ENCODE results near the gene IMMT.

IMMT gene

DNA sequence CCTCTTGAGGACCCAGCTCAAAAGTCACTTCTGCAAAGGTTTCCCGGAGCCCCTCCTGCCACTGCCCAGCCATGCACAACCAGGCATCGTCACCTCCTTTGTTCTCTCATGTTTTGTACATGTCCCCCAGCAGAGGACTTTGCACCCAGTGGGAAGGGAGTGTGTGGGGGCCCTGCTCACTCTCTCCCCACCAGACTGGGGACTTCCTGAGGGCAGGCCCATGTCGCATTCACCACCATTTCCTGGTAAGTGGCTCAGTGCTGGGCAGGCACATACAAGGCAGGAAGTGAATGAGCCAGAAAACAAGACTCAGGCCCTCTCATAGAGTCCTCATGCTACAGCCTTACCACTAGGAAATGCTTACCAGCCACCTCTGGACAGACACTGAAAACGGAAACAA, 22.9 kb upstream of the IMMT start:
- no peaks in the 10 kb centered on the region for H3K79me1 ChIP-seq (replicated peaks; ENCODE audit: low read length, poor library complexity, severe bottlenecking)
- peak overlapping the region in 1 of 2 experiments; percentile 54 for H2BK12ac ChIP-seq (ENCODE audit: low read length in 2 of 2)
- DNase-seq, result no peak
- no peak overlapping the region for H2AFZ ChIP-seq (ENCODE audit: low read depth, low read length)
- peak overlapping the region; percentile 1 for H4K8ac ChIP-seq (ENCODE audit: low read length)
- no peak overlapping the region for H2AK5ac ChIP-seq (ENCODE audit: low read length, severe bottlenecking)
- H3K9me3 ChIP-seq (ENCODE audit: control insufficient read depth, low read length), result no peaks in the 10 kb centered on the region
- peaks cover 0 to 13% of the 10 kb centered on the region in 2 experiments for H3K36me3 ChIP-seq (ENCODE audit: control insufficient read depth in 1 of 2, insufficient read depth in 2 of 2, low read depth in 1 of 2, low read length in 2 of 2)
- H3K23ac ChIP-seq (ENCODE audit: low read length in 2 of 2), result no peak overlapping the region
- WGBS, result 92% methylated on average over 4 of the region's 4 CpGs
- no peak overlapping the region for H3K4ac ChIP-seq (ENCODE audit: low read depth in 1 of 2, low read length in 2 of 2)
- H4K91ac ChIP-seq (ENCODE audit: low read length), result no peak overlapping the region
- H2BK5ac ChIP-seq (ENCODE audit: low read depth, low read length, poor library complexity, severe bottlenecking), result no peak overlapping the region
- no peak overlapping the region for H3K27ac ChIP-seq (ENCODE audit: low read length, poor library complexity, severe bottlenecking)
- H3K4me1 ChIP-seq (ENCODE audit: control insufficient read depth, insufficient read depth, low read depth, low read length), result peaks cover 2% of the 10 kb centered on the region
- no peak overlapping the region for H3K4me2 ChIP-seq (ENCODE audit: low read length, poor library complexity, severe bottlenecking)
- no peak overlapping the region for H3K14ac ChIP-seq (ENCODE audit: low read length in 2 of 2)
- H3K27me3 ChIP-seq (ENCODE audit: control insufficient read depth in 1 of 2, insufficient read depth in 1 of 2, low read length in 2 of 2), result no peaks in the 10 kb centered on the region
- H2BK120ac ChIP-seq (ENCODE audit: low read depth, low read length), result peak overlapping the region; percentile 27
- H2BK15ac ChIP-seq (ENCODE audit: low read depth, poor library complexity, severe bottlenecking), result no peak overlapping the region
- H3K4me3 ChIP-seq (ENCODE audit: insufficient read depth in 1 of 2, low read depth in 1 of 2, low read length in 2 of 2), result no peak overlapping the region
- H3K9ac ChIP-seq (ENCODE audit: low read length), result no peak overlapping the region
- H3K18ac ChIP-seq (ENCODE audit: low read depth in 1 of 2, low read length in 2 of 2), result no peak overlapping the region

DNA sequence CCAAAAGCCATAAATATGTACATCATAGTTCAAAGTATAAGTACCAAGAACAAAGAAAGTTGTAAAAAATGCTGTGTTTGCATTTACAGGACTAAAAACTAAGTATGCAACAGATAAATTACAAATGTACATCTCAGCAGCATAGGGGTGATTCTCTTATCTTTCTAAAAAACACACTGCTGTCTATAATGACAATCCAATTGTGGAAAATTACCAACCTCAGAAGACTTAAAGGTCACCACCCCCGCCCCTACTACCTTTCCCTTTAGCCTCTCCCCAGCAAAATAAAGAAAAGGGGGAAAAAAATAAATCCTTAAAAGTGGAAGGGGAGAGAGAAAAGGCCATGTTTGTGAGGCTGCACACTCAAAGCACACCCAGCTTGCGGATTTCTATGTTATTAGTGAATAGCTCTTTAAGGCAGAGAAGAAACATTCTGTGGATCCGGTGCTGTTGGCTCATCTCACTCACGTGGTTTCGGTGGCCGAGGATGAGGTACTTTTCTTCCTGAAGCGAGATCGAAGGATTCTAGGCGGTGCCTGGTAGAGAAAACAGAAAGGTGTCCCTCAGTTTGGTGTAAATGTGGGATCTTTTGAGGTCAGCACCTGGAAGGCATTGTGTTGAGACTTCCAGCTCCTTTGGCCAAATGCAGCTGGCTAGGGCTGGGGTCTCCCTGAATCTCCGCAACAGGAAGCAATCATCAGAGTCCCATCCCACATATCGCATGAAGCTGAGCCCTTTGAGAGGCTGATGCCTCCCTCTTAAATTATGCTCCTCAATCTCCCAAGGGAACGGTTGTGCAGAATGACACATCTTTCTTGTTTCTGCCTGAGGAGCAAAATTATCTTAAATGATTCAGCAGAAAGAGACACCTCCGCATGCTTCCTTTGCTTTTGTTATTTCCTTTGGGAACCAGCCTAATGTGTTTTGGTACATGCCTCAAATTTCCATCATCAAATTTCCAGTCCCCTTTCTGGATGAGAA, 21.6 kb upstream of the IMMT start:
- Histone ChIP-seq H3K4me3 (ENCODE audit: insufficient read depth in 1 of 2, low read depth in 1 of 2, low read length in 2 of 2) (peak overlapping the region in 1 of 2 experiments; percentile 72), H3K27ac (ENCODE audit: low read length, poor library complexity, severe bottlenecking) (no peak overlapping the region)
- WGBS, result 79% methylated on average over 12 of the region's 13 CpGs

DNA sequence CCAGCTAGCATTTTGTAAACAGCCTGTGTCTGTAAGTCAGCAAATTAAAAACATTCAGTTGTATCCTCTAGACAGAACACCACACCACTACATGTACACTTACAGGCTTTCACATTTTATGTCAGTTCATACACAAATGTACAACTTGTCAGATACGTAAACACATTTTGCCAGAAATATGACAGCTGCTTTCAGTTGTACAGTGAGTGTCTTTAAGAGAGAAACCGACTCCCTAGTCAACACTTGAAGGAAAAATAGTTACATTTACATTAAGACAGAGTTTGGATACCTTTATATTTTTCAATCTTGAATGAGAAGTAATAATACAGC, 19.2 kb upstream of the IMMT start:
- Histone ChIP-seq H3K79me1 (replicated peaks; ENCODE audit: low read length, poor library complexity, severe bottlenecking) (no peaks in the 10 kb centered on the region), H2BK12ac (ENCODE audit: low read length in 2 of 2) (no peak overlapping the region), H3K14ac (ENCODE audit: low read length in 2 of 2) (no peak overlapping the region), H3K27me3 (ENCODE audit: control insufficient read depth in 1 of 2, insufficient read depth in 1 of 2, low read length in 2 of 2) (no peaks in the 10 kb centered on the region), H3K18ac (ENCODE audit: low read depth in 1 of 2, low read length in 2 of 2) (no peak overlapping the region), H3K36me3 (ENCODE audit: control insufficient read depth in 1 of 2, insufficient read depth in 2 of 2, low read depth in 1 of 2, low read length in 2 of 2) (peaks cover 12 to 47% of the 10 kb centered on the region in 2 experiments), H3K9me3 (ENCODE audit: control insufficient read depth, low read length) (no peaks in the 10 kb centered on the region), H3K27ac (ENCODE audit: low read length, poor library complexity, severe bottlenecking) (no peak overlapping the region), H2BK15ac (ENCODE audit: low read depth, poor library complexity, severe bottlenecking) (no peak overlapping the region), H3K23ac (ENCODE audit: low read length in 2 of 2) (no peak overlapping the region), H3K4ac (ENCODE audit: low read depth in 1 of 2, low read length in 2 of 2) (no peak overlapping the region), H4K91ac (ENCODE audit: low read length) (no peak overlapping the region), H3K9ac (ENCODE audit: low read length) (no peak overlapping the region), H2BK5ac (ENCODE audit: low read depth, low read length, poor library complexity, severe bottlenecking) (no peak overlapping the region), H2AK5ac (ENCODE audit: low read length, severe bottlenecking) (no peak overlapping the region), H3K4me3 (ENCODE audit: insufficient read depth in 1 of 2, low read depth in 1 of 2, low read length in 2 of 2) (no peak overlapping the region), H3K4me1 (ENCODE audit: control insufficient read depth, insufficient read depth, low read depth, low read length) (no peaks in the 10 kb centered on the region), H2AFZ (ENCODE audit: low read depth, low read length) (no peak overlapping the region), H4K8ac (ENCODE audit: low read length) (no peak overlapping the region), H3K4me2 (ENCODE audit: low read length, poor library complexity, severe bottlenecking) (no peak overlapping the region), H2BK120ac (ENCODE audit: low read depth, low read length) (no peak overlapping the region)
- 89% methylated on average over 1 of the region's 2 CpGs for WGBS
- no peak for DNase-seq

More for the DNA sequence above, 21.6 kb upstream of the IMMT start:
- H3K4ac ChIP-seq (ENCODE audit: low read depth in 1 of 2, low read length in 2 of 2), result no peak overlapping the region
- peak overlapping the region; percentile 84 for H3K9ac ChIP-seq (ENCODE audit: low read length)
- H3K14ac ChIP-seq (ENCODE audit: low read length in 2 of 2), result no peak overlapping the region
- no peak overlapping the region for H2AK5ac ChIP-seq (ENCODE audit: low read length, severe bottlenecking)
- H3K18ac ChIP-seq (ENCODE audit: low read depth in 1 of 2, low read length in 2 of 2), result no peak overlapping the region
- no peak overlapping the region for H2BK12ac ChIP-seq (ENCODE audit: low read length in 2 of 2)
- H3K4me2 ChIP-seq (ENCODE audit: low read length, poor library complexity, severe bottlenecking), result no peak overlapping the region
- H2BK15ac ChIP-seq (ENCODE audit: low read depth, poor library complexity, severe bottlenecking), result no peak overlapping the region
- H4K8ac ChIP-seq (ENCODE audit: low read length), result no peak overlapping the region
- H2BK5ac ChIP-seq (ENCODE audit: low read depth, low read length, poor library complexity, severe bottlenecking), result no peak overlapping the region
- H3K4me1 ChIP-seq (ENCODE audit: control insufficient read depth, insufficient read depth, low read depth, low read length), result no peaks in the 10 kb centered on the region
- H3K23ac ChIP-seq (ENCODE audit: low read length in 2 of 2), result no peak overlapping the region
- H3K36me3 ChIP-seq (ENCODE audit: control insufficient read depth in 1 of 2, insufficient read depth in 2 of 2, low read depth in 1 of 2, low read length in 2 of 2), result peaks cover 4 to 24% of the 10 kb centered on the region in 2 experiments
- no peaks in the 10 kb centered on the region for H3K27me3 ChIP-seq (ENCODE audit: control insufficient read depth in 1 of 2, insufficient read depth in 1 of 2, low read length in 2 of 2)
- no peak overlapping the region for H2BK120ac ChIP-seq (ENCODE audit: low read depth, low read length)
- no peak overlapping the region for H2AFZ ChIP-seq (ENCODE audit: low read depth, low read length)
- H3K9me3 ChIP-seq (ENCODE audit: control insufficient read depth, low read length), result no peaks in the 10 kb centered on the region
- DNase-seq, result no peak
- no peaks in the 10 kb centered on the region for H3K79me1 ChIP-seq (replicated peaks; ENCODE audit: low read length, poor library complexity, severe bottlenecking)
- no peak overlapping the region for H4K91ac ChIP-seq (ENCODE audit: low read length)

DNA sequence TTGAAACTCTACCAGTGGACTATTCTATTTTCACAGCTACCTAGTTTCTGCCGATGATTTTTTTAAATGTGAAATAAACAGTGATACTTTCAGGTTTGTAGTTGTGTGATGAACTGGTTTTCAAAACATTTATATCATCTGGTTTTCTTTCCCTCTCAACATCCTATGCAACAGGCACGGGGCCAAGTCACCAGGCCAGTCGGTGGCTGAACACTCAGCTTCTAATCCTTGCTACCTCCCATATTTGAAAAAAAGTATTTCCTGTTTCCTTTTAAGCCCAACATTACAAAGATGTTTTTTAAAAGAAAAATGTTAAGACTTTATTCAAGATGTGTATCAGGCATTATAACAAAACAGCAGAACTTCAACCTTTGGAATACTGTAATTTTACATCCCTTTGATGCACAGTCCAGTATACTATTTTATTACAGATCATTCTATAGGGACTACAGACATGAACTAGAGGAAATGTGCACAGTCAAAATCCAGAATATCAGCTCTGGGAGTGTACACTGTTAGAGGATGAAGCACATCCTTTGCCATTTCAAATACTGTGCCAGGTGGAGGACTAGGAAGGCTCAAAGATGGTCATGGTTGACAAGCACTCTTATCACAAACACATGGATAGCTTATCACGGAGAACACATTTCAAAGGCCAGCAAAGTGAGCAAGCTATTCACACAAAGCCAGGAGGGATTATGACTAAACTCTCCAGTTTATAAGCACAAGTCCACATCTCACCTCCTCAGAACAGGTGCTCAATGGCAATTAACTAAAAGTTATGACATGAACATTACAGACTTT, 18.6 kb upstream of the IMMT start:
- Histone ChIP-seq H4K91ac (ENCODE audit: low read length) (no peak overlapping the region), H3K23ac (ENCODE audit: low read length in 2 of 2) (no peak overlapping the region), H3K36me3 (ENCODE audit: control insufficient read depth in 1 of 2, insufficient read depth in 2 of 2, low read depth in 1 of 2, low read length in 2 of 2) (peaks cover 12 to 52% of the 10 kb centered on the region in 2 experiments), H3K9me3 (ENCODE audit: control insufficient read depth, low read length) (no peaks in the 10 kb centered on the region), H2BK5ac (ENCODE audit: low read depth, low read length, poor library complexity, severe bottlenecking) (no peak overlapping the region), H3K79me1 (replicated peaks; ENCODE audit: low read length, poor library complexity, severe bottlenecking) (no peaks in the 10 kb centered on the region), H3K4me3 (ENCODE audit: insufficient read depth in 1 of 2, low read depth in 1 of 2, low read length in 2 of 2) (no peak overlapping the region), H2AK5ac (ENCODE audit: low read length, severe bottlenecking) (no peak overlapping the region), H3K27ac (ENCODE audit: low read length, poor library complexity, severe bottlenecking) (no peak overlapping the region), H2BK15ac (ENCODE audit: low read depth, poor library complexity, severe bottlenecking) (no peak overlapping the region), H3K4me2 (ENCODE audit: low read length, poor library complexity, severe bottlenecking) (no peak overlapping the region), H3K9ac (ENCODE audit: low read length) (no peak overlapping the region), H2AFZ (ENCODE audit: low read depth, low read length) (no peak overlapping the region), H3K14ac (ENCODE audit: low read length in 2 of 2) (no peak overlapping the region), H3K4me1 (ENCODE audit: control insufficient read depth, insufficient read depth, low read depth, low read length) (no peaks in the 10 kb centered on the region), H3K27me3 (ENCODE audit: control insufficient read depth in 1 of 2, insufficient read depth in 1 of 2, low read length in 2 of 2) (no peaks in the 10 kb centered on the region), H2BK120ac (ENCODE audit: low read depth, low read length) (no peak overlapping the region), H4K8ac (ENCODE audit: low read length) (no peak overlapping the region), H3K4ac (ENCODE audit: low read depth in 1 of 2, low read length in 2 of 2) (no peak overlapping the region), H3K18ac (ENCODE audit: low read depth in 1 of 2, low read length in 2 of 2) (no peak overlapping the region), H2BK12ac (ENCODE audit: low read length in 2 of 2) (no peak overlapping the region)
- DNase-seq, result no peak
- 100% methylated on average over 3 of the region's 4 CpGs for WGBS
